ENCODE measurements around the gene C14orf119.

Gene C14orf119

DNA sequence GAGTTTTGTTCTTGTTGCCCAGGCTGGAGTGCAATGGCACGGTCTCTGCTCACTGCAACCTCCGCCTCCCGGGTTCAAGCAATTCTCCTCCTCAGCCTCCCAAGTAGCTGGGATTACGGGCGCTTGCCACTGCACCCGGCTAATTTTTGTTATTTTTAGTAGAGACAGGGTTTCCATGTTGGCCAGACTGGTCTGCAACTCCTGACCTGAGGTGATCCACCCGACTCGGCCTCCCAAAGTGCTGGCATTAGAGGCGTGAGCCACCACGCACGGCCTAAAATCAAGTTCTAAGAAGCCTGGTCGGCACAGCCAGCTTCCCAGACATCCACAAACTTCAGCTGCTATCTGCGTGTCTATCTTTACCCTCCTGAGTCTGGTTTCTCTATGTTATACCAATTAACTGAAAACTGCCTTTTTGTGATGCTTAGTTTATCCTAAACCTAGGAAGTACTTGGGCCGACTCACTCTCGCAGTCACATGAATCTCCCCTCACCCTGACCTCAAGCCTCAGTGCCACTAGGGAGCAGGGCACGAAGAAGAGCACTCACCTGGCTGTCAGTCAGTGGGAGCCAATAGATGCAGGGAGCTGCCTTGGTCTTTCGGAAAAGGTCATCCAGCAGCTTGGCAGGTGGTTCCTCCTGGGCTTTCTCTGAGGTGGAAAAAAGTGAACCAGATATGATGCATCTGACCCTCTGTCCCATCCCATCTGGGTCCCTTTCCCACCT, 34.6 kb upstream of the C14orf119 start:
- no peak for DNase-seq (ENCODE audit: low spot score)

DNA sequence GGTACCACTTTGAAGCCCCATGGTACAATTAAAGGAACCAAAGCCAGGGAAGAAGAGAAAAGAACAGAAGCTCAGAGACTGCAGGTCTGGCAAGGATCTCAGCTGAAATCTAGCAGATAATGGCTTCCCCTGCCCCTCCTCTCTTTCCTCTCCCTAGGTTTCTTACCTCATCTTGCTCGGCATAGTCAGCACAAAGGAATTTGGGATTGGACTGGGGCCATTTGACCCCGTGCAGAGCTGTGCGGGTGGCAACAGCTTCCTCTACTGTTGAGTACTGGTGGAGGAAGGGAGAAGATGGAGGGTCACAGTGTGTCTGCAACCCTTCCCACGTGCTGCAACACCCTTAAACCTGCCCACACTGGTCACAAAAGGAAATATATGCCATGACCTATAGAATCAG, 33.3 kb upstream of the C14orf119 start:
- peak; percentile 93 for DNase-seq (ENCODE audit: low spot score)

DNA sequence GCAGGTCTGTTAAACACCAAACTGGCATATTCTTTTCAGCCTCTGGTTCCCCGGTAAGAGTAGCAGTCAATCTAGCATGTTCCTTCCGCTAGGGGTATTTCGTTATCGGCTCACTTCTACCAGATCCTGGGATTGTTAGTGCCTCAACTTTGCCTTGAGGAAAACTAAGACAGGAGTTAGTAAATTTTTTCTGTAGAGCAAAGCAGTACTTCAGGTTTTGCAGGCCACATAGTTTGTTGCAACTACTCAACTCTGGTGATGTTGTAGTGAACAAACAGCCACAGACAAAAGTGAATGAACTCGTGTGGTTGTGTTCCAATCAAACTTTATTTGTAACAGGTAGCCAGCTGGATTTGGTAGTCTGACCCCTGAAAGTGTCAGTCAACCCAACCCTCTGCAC, 31.7 kb upstream of the C14orf119 start:
- no peak for DNase-seq (ENCODE audit: low spot score)

DNA sequence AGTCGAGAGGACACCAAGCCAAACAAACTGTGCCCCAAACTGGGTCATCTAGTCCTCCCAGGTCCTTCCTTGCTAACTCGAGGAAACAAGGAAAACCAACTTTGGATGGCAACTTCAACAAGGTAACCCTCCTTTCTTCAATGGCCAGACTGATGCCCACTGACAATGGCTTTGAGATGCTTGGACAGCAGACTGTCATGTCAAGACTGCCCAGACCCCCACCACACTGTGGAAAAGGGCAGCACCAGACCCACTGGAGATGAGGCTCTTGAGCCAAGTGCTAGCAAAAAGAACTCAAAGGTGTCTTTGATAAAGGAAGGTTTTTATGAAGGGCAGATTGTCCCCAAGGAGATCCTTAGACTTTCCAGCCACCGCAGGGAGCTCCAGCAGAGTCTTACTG, 28.9 kb upstream of the C14orf119 start:
- no peak for DNase-seq (ENCODE audit: low spot score)

DNA sequence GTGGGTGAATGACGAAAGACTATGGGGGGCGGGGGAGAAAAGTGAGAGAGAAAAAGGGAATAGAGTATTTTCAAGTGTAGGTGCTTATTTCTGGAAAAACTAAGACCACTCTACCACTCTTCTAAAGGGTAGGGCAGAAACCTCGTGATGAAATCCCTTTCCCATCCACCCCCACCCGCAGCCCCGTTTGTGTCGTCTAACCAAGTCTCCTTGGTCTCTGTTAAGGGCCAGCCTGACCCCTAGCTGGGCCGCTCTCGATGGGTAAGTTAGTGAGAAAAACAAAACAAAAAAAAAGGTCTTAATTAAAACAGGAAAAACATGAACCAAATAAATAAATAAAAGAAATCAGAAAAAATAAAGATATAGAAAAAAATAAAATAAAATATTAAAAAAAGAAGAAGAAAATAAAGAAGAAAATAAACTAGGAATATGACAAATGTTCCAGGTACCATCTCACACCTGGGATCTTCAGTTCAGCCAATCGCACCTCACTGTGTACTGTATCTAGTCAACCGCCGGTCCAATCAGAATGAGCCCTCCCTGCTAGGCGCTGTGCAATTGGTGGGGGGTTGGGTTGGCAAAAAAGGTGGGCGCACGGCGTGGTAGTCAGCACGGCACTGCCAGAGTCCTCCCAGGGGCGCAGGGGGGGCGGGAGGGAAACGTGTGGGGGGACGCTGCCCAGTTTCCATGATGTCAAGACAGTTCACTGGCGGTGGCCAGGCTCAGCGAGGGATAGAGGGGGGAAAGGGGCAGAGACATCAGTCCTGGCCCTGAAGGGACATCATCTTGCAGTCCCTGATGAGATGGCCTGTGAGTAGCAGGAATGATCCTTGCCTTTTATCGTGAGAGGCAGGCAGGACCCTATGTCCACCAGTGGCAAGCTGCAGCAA, 28.2 kb upstream of the C14orf119 start:
- no peak for DNase-seq (ENCODE audit: low spot score)

DNA sequence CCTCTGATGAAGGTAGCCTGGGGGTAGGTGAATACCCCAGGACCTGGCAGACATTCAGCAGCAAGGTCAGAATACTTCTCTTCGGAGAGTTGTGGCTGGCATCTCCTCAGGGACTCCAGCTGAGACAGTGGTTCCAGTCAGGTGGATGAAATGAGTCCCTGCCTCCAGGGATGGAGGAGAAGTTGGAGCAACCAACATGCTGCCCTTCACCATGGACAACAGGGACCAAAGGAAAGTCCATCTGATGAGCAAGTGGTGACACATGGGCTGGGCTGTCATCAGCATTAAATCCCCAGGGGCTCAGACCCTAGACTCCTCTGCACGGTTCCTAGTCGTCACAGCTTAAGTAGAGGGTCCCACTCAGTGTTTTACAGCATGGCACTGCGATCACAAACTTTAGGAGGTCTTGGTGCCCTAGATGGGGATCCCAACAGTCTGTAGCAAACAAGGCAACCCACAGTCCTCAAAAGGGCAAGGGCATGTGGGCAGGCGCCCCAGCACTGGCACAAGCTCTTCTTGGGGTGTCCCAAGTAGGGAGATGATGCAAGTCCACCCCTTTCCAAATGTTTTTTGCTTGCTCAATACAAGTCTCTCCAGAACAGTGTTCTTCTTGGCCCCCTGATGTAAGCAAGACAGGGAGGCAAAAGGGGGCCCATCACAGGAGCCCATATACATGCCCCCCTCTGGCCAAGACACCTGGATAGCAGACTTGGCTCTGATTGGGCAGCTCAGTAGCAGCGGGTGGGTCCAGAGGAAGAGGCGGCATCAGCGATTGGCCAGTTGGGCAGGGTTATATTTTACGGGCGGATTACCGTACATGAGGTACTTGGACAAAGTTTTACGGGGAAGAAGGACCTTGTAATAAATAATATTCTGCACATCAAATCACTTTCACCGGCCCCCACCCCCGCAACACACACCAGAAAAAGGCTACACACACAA, 27.2 kb upstream of the C14orf119 start:
- no peak for DNase-seq (ENCODE audit: low spot score)

DNA sequence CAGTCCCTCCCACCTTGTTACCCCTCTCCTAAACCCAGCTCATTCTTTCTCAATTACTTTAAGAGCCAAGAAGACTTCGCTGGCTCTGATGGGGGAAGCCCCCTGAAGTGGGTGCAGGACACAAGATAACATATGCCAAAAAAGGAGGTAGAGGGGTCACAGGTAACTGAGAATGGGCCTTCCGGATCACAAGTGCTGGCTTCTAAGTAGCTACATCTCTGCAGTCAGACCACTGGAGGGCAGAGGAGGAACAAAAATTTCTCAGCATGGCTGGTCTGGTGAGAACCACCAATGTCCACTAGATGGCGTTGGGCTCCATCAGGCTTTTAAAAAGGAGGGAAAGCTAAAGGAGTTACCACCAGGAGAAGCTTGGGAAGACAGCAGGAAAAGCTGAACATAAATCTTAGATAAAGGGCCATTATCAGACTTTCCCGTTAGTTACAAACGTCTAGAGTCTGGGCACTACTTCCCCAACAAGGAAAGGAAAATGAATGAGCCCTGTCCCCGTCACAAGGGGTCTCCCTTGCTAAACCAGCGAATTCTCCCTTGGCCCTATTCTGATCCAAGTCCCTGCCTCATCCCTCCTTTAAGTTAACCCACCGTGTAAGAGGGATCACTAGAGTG, 26.4 kb upstream of the C14orf119 start:
- DNase-seq (ENCODE audit: low spot score) = peak; percentile 90

DNA sequence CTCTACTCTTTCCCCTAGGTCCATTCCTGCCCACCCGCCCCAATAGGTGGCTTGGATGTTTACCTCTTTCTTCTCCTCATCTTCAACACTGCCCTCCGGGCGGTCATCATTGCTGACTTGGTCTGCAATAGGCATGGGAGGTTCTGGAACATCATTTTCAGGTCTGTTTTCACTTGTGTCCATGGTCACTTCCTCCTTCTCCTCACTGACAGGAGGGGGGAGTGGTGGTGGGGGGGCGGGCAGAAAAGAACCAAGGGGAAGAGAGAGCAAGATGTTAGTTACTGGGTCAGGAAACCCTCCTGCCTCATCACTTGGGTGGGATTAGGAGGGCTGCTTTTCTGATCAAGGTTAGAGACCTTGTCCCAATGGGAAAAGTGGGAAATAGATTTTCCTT, 25.9 kb upstream of the C14orf119 start:
- no peak for DNase-seq (ENCODE audit: low spot score)

DNA sequence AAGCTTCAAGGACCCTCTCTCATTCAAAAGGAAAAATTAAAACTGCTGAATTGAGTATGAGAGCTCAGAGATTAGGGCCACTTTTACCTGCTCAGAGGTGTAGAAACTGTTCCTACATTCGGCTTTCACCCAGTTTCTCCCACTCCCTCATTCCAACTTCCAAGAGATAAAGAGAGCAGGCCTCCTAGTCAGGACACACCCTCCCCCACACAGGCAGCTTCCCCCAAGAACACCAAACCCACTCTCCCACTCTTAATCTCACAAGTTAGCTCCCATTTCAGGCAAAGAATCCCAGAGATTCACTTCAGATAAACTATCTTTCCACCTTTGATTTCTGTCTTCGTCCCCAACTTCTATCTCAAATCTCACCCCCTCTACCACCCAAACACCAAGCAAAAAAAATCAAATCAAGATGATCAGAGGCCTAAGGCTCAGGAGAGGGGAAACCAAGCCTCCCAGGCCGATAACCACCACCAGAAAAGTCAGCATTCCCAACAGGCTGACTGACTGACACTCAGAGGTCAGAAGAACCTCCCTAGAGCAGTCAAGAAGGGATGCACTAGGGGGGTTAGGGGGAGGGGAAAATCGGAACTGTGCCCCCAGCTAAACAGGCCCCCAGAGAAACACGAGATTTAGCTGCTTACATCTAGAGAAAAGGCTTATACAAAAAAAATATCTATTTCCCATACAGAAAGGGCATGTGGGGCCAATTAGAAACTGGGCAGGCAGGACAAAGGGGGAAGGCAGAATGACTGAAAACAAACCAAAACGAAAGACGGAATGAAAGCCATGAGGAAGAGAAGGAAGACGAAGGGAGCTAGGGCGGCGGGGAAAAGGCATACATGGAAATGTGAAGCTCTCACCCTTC, 24.8 kb upstream of the C14orf119 start:
- no peak for DNase-seq (ENCODE audit: low spot score)

DNA sequence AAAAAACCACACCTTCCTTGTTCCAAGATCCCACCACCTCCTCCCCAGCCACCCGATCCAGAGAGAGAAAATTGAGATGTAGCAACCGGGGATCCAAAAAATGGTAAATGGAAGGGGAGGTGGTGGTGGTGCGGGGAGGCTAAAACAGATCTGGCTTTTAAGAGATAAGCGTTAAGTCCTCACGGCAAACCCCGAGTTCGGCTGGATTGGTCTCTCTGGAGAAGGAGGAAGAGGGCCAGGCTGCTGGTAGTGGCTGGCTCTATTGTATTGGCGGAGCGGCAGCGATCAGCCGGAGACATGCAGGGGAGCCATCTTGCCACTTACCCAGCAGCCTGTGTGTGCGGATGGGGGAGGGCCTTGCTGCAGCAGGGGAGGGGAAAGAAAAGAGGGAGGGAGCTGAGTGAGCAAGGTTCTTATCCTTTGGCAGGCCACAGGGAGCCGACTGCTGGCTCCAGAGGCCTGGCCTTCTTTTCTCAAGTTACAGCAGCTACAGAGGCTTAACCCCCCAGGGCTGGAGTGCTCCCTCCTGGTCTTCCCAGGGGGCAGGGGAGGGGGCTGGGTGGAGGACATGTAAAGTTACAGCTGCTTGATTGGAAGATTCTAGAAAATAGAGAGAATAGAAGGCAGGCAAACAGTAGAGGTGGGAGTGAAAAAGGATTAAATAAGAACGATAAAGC, 23.9 kb upstream of the C14orf119 start:
- DNase-seq (ENCODE audit: low spot score) = peak; percentile 95

DNA sequence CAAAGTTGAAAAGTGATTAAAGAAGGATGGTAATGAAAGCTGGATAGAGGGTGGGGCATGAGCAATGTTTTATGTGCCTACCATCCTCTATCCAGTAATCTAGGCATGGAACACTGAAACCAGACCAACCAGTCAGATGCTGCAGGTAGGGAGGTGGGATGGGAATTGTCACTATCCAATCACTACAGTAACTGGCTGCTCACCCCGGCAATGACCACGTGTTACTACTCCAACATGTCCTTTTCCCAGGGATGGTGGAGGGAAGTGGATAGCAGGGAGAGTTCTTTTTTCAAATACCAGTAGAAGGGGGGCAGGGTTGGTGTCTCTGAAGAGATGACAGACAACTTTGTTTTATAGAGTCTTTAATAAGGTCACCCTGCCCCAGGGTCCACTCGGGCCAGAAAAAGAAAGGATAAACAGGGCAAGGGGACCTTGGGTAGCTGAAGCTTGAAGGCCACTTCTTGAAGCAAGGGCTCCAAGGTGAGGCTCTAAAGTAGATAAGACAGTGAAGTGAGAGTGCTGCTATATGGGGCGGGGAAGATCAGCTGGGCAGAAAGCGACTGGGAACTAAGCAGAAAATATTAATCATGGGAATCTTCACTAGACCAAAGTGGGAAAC, 23.3 kb upstream of the C14orf119 start:
- DNase-seq (ENCODE audit: low spot score) = no peak

DNA sequence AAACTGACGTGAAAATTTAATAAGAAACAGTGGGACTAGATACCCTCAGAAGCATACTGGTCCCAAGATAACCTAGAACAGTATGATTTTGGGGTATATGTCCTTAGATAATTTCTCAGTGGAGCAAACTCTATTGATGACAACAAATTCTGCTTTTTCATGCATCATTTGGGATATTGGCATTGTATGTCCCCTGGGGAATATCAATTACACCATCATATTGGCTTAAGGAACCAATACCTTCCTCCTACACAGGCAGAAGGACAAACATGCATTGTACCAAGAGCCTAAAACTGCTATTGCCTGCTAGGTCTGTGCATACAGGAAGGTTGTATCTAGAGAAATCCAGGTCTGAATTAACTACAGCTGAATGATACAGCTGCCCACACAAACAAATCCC, 20.4 kb upstream of the C14orf119 start:
- DNase-seq (ENCODE audit: low spot score) = no peak

DNA sequence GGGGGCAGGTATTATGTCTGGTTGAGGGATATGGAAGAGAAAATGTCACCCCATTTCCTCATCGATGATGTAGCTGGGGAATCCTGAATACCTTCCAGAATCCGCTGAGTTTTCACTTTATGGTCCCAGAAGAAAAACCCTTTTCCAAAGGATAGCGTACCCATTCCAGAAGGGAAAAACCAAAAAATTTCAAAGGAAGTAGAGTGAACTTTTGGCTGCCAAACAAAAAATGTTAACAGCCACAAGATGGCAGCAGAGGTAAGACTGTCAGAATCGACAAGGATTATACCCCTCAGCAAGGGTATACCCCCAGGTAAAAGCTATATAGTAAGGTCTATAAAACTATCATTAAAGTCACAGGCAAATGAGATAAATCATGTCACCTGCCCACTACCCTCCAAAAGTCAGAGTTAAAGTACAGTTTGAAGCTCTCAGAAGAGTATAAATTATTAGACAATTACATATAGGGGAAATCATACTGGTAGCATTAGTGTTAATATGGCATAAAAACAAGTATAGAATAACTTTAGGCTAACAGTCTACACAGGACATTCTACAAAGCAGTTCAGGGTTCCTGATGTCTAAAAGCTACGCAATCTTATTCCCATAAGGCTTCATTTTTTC, 18.4 kb upstream of the C14orf119 start:
- DNase-seq (ENCODE audit: low spot score) = no peak

DNA sequence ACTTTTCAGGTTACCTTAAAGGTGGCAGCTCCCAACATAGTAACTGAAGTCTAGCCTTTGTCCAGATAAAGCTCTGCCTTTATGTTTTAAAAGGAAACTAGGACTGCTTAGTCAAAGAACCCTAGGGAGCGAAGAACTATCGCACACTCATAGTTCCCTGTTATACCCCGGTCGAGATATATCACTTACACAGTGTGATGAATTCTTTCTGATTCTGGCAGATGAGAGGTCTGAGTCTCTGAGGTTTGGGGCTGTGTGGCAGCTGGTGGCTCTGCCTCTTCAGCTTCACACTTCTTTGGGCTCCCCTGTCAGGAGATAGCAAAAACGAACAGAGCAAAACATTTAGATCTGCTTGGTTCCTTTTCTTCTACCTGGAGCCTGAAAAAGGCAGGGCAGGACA, 17.3 kb upstream of the C14orf119 start:
- DNase-seq (ENCODE audit: low spot score) = no peak

DNA sequence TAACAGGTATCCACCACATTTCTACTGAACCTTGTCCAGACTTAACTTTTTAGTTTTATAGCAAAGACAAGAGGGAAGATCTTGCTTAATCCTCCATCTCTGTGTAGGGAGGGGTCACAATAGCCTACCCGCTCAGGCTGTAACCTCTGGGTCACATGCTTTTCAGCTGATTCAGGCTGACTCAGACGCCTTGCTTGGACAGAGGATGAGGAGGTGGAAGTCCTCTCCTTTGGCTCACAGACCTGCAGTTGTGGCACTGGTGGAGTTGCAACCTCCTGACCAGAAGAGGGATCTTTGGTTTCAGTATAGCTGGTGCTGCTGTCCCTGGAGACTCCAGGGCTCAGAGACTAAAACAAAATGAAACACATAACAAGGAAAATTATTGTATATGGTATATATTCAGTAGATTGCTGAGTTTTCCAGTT, 16.6 kb upstream of the C14orf119 start:
- DNase-seq (ENCODE audit: low spot score) = peak; percentile 93

DNA sequence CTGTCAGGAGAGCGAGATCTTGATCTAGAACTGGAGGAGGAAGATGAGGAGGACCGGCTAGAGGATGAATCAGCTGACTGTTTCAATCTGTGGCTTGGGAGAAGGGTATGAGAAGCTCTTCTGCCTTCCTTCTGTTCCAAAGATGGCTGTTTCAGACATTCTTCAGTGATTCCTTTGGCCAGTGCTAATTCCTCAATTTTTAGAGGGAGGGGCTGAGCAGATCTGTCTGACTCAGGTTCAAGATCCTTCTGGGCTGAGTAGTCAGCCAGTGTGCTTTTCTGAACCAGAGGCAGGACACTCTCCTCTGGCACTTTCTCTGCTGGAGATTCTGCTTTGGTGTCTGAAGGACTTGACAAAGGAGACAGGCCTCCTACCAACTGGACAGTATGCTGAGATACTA, 15.6 kb upstream of the C14orf119 start:
- peak; percentile 40 for DNase-seq (ENCODE audit: low spot score)

DNA sequence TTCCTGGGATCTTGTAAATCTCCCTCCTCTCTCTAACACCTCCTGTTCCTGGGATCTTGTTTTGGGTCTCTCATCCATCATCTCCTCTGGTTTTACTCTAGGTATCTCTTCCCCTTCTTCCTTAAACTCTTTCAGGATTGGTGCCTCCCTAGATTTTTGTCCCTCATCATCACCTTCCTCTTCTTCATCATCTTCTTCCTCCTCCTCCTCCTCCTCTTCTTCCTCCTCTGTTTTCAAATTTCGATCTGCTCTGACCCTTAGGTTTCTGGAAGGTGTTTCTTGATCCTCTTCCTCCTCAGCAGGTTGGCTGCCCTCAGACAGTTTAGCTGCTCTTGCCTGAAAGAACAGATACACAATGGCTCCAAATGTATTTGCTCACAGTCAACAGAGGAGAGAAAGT, 14.8 kb upstream of the C14orf119 start:
- no peak for DNase-seq (ENCODE audit: low spot score)

DNA sequence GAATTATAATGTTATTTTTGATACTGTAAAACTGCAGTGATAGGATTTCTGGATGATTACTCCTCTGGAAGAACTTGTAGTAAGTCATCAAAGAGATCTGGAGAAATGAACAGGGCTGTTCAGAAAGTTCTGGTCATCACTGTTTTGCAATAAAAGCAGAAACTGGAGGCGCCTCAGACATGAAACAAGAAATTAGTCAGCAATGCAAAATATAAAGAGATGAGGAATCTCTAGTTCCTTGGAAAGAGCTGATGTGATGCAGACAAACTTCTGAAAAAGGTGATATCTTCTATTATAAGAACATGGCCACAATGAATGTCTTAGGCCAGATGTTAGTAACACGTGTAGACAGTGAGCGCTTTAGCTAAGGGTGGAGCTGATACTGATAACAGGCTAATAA, 9.8 kb upstream of the C14orf119 start:
- DNase-seq (ENCODE audit: low spot score) = no peak

DNA sequence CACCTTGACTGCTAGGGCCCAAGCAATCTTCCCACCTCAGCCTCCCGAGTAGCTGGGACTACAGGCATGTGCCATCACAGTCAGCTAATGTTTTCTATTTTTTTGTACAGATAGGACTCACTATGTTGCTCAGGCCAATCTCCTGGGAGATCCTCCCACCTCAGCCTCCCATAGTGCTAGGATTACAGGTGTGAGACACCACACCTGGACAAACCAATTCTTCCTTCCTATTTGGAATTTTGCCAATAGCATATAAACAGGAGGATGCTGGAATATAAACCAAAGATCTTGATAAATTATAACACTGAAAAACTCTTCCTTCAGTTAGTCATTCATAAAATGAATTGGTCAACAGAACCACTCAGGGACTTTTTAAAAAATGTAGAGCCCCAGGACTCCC, 8.7 kb upstream of the C14orf119 start:
- DNase-seq (ENCODE audit: low spot score) = no peak

Data from AG08395 (cell line).